GM19239 (cell line): Measurements from ENCODE around the gene TTC33.

Source experiments
- DNase-seq: peaks from one replicate; pipeline ENCODE4 v3.0.0; 2011; ENCODE audit warnings: low spot score; ENCODE audit not compliant: insufficient read length
- FAIRE-seq: peaks from 2 replicates; lab custom pipeline; 2011; peaks lifted over from hg19 to GRCh38; lab: Jason Lieb, UNC

TTC33 gene

GRCh38 chr5:40781843-40782409 is 26.2 kb upstream of the TTC33 start:
- FAIRE-seq (no peak), DNase-seq (no peak)

GRCh38 chr5:40780858-40781257 is 25.1 kb upstream of the TTC33 start:
- FAIRE-seq (no peak), DNase-seq (no peak)

GRCh38 chr5:40780199-40780598 is 24.4 kb upstream of the TTC33 start:
- no peak for FAIRE-seq
- no peak for DNase-seq

- DNase-seq = no peak
- no peak for FAIRE-seq
These were observed 23.8 kb upstream of the TTC33 start for GRCh38 chr5:40779561-40779960.

GRCh38 chr5:40778133-40778532 is 22.4 kb upstream of the TTC33 start:
- DNase-seq (no peak), FAIRE-seq (no peak)

- no peak for FAIRE-seq
- DNase-seq = no peak
These were observed 20.9 kb upstream of the TTC33 start for GRCh38 chr5:40776658-40776977.

GRCh38 chr5:40775846-40776657 is 20.3 kb upstream of the TTC33 start:
- FAIRE-seq (peak; percentile 69), DNase-seq (no peak)

- FAIRE-seq = no peak
These were observed 19.5 kb upstream of the TTC33 start for GRCh38 chr5:40775085-40775845.

GRCh38 chr5:40774623-40775022 is 18.9 kb upstream of the TTC33 start:
- FAIRE-seq = no peak
- no peak for DNase-seq

More at GRCh38 chr5:40775085-40775845, 19.5 kb upstream of the TTC33 start:
- no peak for DNase-seq

- FAIRE-seq (no peak), DNase-seq (no peak)
These were observed 15.0 kb upstream of the TTC33 start for GRCh38 chr5:40770764-40771163.

- FAIRE-seq = no peak
These were observed 6.9 kb upstream of the TTC33 start for GRCh38 chr5:40762705-40763104.

GRCh38 chr5:40757400-40757799 is 1.6 kb upstream of the TTC33 start:
- DNase-seq (no peak), FAIRE-seq (no peak)

More at GRCh38 chr5:40762705-40763104, 6.9 kb upstream of the TTC33 start:
- no peak for DNase-seq

GRCh38 chr5:40755093-40755406 is 711 bp downstream of the TTC33 start:
- DNase-seq (peak; percentile 44), FAIRE-seq (peak; percentile 97)

GRCh38 chr5:40754381-40755092 is 1.2 kb downstream of the TTC33 start:
- DNase-seq = no peak
- FAIRE-seq = peak; percentile 68

- FAIRE-seq (no peak), DNase-seq (no peak)
These were observed 9.1 kb downstream of the TTC33 start for GRCh38 chr5:40746703-40747102.

GRCh38 chr5:40743771-40744170 is 12.0 kb downstream of the TTC33 start:
- no peak for FAIRE-seq

GRCh38 chr5:40738502-40738901 is 17.3 kb downstream of the TTC33 start:
- FAIRE-seq = no peak
- no peak for DNase-seq

More at GRCh38 chr5:40743771-40744170, 12.0 kb downstream of the TTC33 start:
- no peak for DNase-seq

- peak; percentile 64 for FAIRE-seq
- no peak for DNase-seq
These were observed 19.5 kb downstream of the TTC33 start for GRCh38 chr5:40736103-40736875.

GRCh38 chr5:40735609-40736008 is 20.2 kb downstream of the TTC33 start:
- no peak for FAIRE-seq
- no peak for DNase-seq

- FAIRE-seq (no peak), DNase-seq (no peak)
These were observed 20.8 kb downstream of the TTC33 start for GRCh38 chr5:40734986-40735385.
